GM19438 (cell line): Measurements from ENCODE around the gene EVI2A.

ENCODE experiments used
- ATAC-seq: cut with Tn5 transposase; IDR thresholded peaks from one replicate; pipeline ENCODE4 v1.9.1; 2021; ENCODE audit warnings: low read depth; ENCODE audit not compliant: unreplicated experiment

The EVI2A gene

DNA sequence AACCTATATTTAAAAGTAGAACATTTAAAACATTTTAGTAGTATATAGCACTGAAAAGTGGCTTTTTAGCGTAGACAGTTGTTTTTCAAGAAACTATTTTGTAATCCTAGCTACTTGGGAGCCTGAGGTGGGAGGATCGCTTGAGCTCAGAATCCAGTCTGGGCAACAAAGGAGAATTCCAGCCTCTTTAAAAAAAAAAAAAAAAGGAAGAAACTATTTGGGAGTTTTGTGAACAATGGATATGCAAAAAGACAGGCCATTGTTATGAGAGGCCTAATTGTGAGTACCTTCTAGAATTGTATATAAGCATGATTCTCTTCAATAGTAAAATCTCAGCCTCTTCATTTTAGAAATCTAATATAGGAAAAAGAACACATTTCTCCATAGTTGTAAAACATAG lies 42.0 kb downstream of the EVI2A start:
- no peak for ATAC-seq

DNA sequence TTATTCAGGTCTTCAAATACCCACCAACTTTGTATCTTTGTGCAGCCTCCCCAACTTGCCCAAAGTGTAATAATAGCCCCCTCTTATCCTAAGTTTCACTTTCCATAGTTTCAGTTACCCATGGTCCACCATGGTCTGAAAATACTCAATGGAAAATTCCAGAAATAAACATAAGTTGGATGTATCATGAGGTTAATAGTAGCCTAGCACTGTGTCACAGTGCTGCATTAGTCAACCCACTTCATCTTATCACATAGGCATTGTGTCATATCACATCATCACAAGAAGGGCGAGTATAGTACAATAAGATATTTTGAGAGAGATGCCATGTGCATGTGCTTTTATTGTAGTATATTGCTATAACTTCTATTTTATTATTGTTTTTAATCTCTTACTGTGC lies 46.3 kb downstream of the EVI2A start:
- no peak for ATAC-seq

DNA sequence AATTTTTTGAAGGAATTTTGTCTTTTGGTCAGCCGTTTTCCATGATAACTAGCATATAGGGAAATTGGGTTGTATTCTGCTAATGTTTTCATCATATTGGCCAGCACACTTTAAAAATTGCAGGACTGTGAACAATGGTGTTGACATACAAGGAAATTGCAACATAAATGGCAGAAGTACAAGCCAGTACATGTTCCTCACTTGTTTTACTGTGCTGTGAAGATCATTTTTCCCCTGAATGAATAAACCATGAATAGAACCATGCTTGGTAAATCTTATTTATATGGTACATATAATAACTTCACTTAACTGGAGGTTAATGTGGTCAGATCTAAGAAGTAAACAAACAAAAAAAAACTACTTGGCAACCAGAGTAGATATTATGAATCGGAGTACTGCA lies 47.2 kb downstream of the EVI2A start:
- no peak for ATAC-seq

DNA sequence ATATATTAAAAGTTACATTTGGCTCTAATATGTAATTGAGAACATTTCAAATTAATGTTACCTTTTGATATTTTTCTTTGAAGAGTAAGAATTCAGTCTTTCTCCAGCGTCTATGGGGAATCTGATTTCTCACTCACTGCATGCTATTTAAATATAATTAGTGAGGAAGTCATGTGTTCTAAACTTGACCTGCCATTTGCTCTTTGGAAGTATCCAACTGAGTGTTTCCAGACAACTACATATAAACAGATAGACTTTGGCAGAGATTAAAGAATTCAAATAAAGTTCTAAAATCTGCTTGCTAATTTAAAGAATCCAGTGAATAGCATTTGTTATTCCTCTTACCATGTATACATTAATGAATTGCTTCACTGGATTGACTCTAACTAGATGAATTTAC lies 47.9 kb downstream of the EVI2A start:
- no peak for ATAC-seq

DNA sequence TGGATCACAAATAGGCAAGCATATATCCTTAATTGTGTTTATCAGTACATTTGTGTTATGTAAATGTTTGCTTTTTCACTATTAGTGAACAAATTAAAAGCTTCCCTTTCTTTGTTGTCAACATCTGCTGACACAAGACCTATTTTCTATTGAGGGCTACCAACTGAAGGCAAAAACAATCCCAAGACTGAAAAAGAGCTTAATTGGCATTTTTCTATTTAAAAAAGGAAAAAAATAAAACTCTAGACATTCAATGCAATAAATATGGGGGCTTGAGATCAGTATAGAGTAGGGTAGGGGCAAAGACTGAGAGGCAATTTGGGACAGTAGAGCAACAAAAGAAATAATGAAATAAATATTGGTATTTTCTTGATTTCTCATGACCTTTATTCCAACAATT lies 48.6 kb downstream of the EVI2A start:
- no peak for ATAC-seq

DNA sequence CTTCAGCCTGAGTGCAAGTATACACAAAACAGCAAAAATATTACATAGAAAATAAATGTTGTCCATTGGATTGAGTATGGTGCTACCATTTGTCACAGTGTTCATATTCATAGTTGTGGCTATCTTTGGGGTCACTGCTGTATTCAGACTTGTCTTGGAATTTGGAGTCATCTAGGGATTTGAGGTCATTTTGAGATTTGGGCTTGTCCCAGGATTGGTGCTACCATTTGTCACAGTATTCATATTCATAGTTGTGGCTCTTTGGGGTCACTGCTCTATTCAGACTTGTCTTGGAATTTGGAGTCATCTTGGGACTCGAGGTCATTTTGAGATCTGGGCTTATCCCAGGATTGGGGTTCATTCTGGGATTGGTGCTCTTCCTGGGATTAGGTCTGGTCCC lies 49.2 kb downstream of the EVI2A start:
- ATAC-seq: no peak

DNA sequence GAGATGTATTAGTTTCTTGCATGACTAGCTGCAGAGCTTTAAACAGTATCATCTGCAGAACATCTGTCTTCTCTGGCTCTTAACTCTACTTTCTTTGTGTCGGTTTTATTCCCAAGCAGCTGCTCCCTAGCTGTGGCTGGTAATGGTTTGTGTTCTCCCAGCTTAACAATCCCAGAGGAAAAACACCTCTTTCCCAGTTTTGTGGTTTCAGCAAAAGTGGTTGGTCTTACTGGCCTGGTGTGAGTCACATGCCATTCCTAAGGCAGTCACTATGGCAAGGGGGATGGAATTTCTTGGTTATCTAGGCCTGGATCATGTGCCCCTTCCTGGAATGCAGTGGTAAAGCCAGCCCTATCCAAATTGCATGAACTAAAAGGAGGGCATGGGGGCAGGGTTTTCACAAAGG lies 51.8 kb downstream of the EVI2A start:
- no peak for ATAC-seq

DNA sequence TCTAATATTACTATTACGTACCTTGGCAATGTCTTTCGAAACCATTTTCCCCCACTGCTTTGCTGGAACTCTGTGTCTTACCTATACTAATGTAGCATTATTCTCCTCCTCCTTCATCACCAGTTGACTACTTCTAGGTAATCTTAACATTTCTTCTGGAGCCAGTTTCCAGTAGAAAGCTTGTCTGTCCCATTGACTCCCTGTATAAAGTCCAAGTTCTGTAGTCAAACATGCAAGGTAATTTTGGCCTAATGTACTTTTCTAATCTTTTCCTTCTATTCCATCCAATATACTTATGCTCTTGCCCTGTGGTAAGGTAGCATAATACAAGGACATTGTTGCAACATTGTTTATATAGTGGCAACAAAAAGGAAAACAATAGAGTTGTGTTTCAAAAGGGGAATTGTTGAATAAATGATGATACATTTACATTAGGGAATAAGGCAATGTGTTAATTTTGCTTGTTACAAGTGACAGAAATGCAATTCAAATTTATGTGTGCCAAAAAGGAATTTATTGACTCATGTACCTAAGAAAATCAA lies 52.3 kb downstream of the EVI2A start:
- ATAC-seq: no peak
